HG02852 (cell line): ENCODE results near the gene ALDH3B1.

Source experiments
- ATAC-seq: cut with Tn5 transposase; IDR thresholded peaks from one replicate; pipeline ENCODE4 v1.9.1; 2021; ENCODE audit warnings: mild to moderate bottlenecking, moderate library complexity; ENCODE audit not compliant: unreplicated experiment

ALDH3B1 gene

DNA sequence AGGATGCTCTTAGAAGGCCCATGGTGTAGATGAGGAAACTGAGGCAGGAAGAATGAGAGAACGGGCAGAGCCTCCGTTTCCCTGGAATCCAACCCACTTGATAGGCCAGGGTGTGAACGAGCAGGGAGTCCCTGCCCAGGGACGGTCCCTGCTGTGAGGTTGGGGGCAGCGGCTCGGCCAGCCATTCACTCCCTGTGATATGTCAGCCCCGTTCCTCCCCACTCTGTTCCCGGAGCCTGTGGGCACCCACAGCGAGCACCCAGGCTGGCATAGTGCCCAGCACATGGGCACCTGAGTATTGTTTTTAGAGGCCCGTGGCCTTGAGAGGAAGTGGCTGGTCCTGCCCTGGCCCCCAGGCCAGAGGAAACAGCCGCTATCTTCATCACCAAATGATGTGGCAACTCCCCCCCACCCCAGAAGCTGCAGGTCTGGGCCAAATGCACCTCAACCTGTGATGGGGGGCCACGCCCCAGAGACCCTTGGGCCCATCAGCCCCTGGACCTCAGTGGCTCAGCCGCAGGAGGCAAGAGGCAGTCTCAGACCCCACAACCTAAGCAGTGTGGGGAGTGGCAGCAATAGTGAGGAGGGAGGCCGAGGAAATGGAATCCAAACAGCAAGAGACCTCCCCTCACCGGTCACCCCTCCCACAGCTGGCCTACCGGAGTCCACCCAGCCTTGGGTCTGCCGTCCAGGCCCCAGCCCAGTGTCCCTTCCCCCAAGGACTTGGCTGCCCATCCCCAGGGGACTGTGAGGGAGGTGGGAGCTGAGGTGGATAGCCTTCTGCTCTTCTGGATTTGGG is 2.1 kb downstream of the ALDH3B1 start:
- no peak for ATAC-seq

DNA sequence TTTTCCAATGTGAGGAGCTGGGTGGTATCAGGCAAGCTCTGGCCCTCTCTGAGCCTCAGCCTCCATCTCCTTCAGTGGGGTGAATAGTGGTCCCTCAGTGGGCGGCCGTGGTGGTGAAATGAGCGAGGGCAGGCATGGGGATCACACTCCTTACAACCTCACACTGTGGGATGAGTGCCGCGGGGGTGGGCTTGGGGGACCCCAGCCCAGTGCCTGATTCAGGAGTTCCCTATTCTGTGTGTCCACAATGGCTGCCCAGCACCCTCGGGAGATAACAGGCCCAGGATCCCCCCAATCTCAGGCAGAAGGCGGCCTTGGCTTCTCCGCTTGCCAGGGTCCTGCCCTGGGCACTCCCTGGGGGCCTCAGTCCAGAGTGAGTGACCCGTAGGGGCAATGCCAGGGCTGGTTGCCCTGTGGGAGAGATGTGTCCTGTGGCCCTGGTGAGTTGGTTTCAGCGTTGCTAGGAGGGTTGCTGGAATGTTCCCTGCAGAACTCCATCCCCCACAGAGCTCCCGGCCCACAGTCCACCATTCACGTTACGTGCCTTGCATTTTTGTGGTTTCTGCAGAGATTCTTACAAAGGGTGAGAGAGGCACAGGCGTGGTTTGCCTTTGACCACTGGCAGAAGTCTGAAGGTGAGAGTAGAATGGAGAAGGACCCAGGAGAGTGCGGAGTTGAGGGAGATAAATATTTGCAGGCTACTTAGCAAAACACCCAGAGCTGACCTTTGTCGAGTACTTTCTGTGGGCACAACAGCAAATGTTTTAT is 2.9 kb downstream of the ALDH3B1 start:
- no peak for ATAC-seq

DNA sequence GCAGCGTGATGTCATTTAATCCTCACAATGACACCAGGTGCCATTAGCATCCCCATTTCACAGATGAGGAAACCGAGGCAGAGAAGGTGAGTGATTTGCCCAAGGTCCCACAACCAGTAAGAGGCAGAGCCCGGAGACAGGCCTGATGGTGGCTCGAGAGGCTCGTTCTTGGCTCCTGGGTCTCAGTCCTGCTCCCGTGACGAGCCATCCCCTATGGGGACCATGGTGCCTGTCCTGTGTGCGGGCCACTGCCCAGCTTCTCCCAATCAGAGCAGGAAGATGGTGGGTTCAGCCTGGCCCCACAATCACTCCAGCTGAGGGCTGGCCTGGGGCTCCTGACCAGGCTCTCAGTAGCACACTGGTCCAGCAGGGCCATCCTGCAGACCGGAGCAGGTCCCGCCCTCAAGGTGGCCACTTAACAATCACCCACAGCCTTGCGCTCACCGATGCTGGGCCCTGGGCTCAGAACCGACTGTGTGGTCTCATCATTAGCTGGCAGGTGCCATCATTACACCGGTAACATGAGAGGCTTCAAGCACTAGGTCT is 3.6 kb downstream of the ALDH3B1 start:
- no peak for ATAC-seq

DNA sequence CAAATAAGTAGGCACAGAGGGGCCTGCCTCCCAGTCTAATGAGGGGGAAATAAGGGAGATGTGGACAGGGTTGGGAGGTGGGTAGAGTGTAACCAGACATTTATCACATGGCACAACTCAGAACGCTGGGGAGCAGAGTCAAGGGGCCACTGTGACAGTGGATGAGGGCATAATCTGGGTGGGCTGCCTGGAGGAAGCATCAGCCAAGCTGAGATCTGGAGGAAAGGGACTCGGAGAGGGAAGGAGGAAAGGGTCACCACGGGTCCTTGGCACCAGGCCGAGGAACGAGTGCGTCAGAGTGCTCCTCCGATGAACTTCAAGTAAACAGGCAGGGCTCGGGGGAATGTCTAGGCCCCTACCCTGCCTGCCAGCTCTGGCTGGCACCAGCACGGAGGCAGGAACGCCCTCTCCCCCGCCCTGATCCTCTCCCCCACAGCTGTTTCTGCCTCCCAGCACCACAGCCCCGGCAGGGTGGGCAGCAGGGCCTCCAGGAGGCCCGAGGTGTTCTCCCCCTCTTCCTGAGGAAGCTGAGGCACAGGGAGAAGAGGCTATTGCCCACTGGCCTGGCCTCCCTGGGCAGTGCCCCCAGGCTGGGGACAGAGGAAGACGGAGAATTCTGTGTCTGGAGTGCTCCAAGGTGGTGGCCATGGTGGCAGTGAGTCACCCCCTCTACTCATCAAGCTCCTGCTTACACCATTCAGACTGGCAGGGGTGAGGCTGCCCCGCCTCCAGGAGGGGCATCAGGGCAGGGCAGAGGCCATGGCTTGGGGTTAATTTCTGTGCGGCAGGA is 4.2 kb downstream of the ALDH3B1 start:
- no peak for ATAC-seq

DNA sequence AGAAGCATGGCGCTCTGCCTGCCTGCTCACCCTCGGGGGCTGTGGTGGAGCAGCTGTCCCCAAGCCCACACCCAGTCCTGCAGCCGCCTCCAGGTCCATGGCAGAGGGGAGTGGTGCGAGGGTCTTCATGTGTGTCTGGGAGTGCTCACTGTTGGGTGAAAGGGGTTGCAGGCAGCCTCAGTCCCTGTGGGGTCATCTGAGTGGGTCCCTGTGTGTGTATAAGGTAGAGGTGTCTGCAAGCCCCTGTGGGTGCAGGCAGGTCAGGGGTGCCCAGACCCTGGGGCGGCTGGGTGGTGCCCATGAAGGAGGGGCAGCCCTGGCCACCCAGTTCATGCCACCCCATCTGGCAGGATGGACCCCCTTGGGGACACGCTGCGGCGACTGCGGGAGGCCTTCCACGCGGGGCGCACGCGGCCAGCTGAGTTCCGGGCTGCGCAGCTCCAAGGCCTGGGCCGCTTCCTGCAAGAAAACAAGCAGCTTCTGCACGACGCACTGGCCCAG is 4.9 kb downstream of the ALDH3B1 start:
- ATAC-seq: no peak

DNA sequence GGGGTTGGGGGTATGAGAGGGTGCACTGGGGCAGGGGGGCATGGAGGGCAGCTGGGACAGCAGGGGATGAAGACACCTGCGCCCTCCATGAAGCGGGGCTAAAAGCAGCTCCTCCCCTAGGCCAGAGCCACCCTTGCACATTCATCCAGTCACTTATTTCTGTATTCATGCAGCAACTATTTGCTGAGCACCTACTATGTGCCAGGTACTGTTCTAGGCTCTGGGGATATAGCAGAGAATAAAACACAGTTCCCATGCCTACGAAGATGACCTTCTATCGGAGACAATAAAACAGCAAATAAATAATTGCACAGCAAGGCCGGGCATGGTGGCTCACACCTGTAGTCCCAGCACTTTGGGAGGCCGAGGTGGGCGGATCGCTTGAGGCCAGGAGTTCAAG is 5.3 kb downstream of the ALDH3B1 start:
- ATAC-seq: no peak

DNA sequence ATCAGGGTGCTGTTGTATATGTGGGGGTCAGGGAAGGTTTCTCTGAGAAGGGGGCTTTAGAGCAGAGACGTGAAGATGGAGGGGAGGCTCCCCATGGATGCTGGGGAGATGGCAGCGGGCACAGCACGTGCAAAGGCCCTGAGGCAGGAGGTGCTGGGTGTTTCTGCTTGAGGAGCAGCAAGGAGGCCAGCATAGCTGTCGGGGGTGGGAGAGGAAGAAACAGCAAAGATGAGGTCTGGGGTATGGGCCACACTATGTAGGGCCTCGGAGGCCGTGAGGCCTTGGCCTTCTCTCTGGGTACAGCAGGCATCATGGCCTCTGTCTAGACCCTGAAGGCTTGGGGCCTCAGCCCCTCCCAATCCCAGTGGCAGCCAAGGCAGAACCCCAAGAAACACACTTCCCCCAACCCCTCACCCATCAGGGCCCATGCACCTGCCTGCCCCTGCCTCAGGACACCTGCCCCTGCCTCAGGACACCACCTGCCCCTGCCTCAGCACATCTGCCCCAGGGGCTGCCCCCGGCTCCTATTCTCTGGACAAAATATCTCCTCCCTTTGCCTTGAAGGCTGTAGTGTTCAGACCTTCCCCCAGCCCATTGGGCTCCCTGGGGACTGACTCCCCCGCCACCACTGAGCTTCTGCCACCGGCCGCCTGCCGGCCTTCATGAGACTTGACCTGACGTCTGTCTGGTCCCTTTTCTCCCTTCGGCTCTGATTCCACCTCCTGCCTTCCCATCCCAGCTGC is 6.2 kb downstream of the ALDH3B1 start:
- ATAC-seq: no peak

DNA sequence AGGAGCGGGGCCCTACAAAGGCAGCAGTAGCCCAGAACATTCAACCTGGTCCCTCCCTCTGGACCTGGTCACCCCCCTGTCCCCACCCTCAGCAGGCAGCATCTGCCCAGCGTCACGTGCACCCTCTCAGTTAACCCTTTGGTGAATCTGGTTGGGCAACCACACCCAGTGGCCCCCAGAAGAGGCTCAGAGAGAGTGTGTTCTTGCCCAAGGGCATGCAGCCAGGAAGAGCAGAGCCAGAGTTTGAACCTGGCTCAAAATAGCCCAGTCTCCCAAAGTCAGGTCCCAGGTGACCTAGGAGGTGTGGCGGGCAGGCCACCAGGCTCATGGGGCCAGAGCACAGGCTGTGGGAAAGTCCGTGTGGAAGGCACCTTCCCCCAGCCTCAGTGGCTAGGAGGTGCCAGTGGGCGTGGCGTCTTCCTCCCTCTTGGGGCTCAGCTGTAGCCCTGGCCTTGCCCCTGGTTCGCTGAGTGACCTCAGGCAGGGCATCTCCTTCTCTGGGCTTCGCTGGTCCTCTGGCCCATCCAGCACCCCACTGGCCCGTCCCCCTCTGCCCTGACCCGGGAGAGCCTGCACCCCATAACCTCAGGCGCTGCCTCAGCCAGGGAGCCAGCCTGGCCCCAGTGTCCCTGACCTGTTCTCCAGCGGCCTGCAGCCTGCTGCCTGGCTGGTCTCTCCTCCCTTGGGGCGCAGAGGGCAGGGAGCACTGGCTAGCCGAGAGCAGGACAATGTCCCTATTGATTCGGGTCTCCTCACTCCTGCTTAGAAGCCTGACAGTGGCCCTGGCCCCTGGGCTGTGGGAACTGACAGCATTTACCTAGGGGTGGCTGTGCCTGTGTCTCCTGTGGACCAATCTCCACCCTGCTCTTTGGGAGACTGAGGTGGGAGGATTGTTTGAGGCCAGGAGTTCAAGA is 7.0 kb downstream of the ALDH3B1 start:
- no peak for ATAC-seq

DNA sequence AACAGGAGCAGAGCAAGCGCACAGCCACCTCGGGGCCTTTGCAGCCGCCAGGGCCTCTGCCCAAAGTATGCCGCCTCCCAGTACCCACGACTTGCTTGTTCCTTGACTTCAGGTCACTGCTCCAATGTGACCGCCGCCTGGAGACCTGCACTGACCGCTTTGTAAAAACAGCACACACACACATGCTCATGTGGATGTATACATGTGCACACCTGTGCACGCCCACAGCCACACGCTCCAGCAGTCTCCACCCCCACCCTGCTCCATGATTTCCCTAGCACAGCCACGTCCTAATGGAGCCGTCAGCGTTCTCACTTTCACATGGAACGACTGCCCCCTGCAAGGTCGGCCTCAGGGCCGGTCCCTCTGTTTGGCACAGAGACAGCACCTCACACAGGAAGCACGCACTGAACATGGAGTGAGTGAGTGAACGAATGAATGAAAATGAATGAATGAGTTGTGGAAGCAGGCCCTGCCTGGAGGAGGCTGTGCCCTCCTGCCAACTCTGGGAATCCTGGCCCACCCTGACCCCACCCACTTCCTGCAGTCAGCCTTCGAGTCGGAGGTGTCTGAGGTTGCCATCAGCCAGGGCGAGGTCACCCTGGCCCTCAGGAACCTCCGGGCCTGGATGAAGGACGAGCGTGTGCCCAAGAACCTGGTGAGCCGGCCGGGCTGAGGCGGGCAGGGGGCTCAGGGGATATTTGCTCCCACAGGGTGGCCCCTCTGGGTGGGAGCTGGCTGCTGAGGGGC is 8.0 kb downstream of the ALDH3B1 start:
- ATAC-seq: no peak

DNA sequence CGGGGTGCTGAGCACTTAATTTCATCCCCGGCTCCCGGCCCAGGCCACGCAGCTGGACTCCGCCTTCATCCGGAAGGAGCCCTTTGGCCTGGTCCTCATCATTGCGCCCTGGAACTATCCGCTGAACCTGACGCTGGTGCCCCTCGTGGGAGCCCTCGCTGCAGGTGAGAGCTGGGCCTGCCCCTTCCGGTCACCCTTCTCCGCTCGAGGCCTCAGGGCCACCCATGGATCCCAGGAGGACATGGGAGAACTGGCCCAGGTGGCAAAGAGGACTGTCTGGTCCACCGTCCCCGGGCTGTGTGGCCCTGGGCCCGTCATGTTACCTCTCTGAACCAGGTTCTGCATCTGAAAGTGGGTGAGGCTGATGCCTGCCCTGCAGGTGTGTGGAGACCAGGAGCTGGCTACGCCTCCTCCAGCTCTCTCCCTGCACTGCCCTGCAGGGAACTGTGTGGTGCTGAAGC is 8.6 kb downstream of the ALDH3B1 start:
- no peak for ATAC-seq

DNA sequence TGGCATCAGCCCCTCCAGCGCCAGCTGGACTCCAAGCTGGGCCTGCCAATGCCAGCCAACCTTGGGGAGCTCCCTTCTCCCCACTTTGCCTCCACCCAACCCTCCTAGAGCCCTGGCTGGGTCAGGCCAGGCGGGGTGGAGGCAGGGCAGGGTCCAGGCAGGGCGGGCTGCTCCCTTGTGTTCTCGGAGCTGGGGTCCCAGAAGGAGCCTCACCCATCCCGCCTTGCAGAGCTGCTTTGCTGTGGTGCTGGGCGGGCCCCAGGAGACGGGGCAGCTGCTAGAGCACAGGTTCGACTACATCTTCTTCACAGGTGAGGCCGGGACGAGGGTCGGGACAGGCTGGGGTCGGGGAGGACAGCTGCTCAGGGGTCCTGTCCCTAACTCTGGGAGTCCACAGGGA is 9.4 kb downstream of the ALDH3B1 start:
- no peak for ATAC-seq

DNA sequence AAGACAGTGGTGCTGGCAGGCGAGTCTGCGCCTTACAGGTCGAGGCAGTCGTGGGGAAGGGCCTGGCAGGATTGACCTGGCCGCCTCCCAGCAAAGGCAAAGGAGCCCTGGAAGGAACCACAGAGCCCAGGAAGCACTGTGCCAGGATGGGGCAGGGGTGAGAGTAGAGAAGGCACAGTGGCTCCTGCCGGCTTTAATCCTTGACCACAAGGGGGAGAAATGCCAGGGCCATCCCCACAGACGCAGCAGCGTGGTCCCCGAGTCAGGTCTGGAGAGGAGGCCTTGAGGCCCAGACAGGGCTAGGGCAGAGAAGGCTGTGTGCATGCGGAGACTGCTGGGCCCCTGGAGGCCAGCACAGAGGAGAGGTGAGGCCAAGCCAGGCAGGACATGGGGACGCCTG is 10.4 kb downstream of the ALDH3B1 start:
- no peak for ATAC-seq

DNA sequence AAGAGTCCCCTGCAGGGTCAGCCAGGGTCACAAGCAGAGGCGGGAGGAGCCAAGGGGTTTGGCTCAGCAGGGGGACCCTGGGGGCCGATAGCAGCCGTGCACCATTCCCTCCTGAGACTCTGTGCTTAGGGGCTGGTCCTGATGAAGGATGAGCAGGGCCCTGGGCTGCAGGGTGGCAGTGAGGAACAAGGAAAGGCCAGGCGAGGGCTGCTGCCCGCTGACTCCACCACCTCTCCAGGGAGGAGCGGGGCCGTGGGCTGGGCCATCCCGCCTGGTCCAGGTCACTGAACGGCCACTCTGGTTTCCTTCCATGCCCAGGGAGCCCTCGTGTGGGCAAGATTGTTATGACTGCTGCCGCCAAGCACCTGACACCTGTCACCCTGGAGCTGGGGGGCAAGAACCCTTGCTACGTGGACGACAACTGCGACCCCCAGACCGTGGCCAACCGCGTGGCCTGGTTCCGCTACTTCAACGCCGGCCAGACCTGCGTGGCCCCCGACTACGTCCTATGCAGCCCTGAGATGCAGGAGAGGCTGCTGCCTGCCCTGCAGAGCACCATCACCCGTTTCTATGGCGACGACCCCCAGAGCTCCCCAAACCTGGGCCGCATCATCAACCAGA is 11.2 kb downstream of the ALDH3B1 start:
- ATAC-seq: no peak

DNA sequence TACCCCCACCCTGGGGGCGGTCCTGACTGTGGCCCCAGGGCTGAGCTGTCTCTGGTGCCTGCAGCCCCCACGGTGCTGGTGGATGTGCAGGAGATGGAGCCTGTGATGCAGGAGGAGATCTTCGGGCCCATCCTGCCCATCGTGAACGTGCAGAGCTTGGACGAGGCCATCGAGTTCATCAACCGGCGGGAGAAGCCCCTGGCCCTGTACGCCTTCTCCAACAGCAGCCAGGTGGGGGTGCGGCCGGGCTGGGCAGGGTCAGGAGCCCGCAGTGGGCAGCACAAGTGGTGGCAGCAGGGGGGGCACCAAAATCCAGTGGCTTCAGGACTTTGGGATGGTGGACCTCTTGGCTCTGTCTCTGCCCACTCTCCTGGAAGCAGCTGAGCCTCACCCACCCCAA is 12.4 kb downstream of the ALDH3B1 start:
- ATAC-seq: no peak

DNA sequence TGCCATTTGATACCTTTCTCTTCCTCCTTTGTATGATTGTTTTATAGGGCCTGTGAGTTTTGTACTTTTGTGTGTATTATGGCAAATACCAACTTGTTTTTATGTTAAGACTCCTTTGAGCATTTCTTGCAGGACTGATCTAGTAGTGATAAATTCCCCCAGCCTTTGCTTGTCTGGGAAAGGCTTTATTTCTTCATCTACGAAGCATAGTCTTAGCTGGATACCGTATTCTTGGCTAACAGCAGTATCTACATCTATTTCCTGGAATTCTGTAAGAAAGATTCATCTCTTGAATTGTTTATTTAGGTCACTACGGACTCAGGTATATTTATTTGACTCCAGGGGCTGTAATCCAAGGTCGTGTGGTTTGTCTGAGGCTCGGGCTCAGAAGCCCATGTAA is 14.4 kb downstream of the ALDH3B1 start:
- ATAC-seq: no peak

DNA sequence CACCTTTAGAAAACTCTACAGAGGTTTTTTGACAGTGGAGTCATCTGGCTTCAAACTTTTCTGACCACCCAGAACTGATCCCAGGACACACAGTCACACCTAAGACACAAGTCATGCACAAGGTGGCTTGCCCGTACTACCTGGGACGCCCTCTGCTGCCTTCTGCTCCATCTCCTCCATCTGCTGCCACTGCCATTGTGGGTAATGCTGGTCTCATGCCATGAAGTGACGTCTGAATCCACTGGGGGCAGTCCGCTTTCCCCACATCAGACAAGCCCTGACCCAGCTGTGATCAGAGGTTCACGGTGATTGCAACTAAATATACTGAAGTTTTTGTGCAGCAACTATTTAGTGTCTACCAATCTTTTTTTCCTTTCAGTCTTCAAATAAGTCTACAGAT is 14.9 kb downstream of the ALDH3B1 start:
- no peak for ATAC-seq

DNA sequence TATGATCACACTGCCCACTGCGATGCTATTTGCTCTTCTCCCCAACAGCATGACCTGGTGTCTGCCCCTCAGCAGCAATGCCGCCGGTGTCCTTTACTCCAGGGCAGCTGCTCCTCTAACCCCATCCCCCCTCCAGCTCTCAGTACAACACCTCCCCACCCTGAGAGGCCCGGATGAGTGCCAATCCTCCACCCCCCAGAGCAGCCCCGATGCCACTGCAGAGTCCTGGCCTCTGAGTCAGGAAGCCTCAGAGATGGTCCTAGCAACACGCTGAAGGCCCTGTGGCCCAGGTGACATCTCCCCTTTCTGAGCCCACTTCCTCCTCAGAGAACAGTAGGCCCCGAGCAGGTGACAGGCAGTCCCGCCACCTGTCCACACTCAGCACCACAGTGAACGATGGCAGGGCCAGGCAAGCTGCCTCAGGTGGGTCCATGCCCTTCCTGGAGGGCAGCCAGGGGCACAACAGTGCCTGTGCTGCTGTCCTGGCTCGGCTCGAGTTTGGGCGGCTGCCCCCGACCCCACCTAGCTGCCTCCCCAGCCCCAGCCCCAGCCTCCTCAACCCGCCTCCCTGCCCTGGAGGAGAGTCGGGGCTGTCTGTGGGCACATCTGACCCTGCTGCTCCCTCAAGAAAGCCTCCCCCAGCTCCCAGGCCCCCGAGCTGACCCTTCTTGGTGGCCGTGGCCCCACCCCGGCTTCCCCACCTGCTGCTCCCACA is 16.4 kb downstream of the ALDH3B1 start:
- no peak for ATAC-seq

DNA sequence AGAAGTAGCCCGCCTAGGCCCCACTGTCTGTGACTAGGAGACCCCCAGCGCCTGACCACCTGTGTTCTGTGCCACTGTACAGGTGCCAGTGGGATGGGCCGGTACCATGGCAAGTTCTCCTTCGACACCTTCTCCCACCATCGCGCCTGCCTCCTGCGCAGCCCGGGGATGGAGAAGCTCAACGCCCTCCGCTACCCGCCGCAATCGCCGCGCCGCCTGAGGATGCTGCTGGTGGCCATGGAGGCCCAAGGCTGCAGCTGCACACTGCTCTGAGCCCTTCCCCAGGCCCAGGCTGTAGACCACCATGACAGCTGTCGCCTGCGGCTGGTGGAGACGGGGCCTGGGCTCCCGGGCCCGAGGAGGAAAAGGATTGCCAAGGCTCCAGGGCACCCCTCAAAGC is 17.5 kb downstream of the ALDH3B1 start:
- ATAC-seq: no peak
